Cardiac septum (tissue), 1 donor: ENCODE data around the gene ZNF2. TPM values are rescaled to one million over a fixed set of nuclear protein-coding genes. Genes with fewer than 3 reads are reported as not detected.
"Not testable (repeated sequence)": the region's sequence is repeated elsewhere in the genome, so short reads cannot be mapped to it uniquely, and the experiment has no call there.

Experiments used
- DNase-seq: peaks from one replicate; pipeline ENCODE4 v3.0.0-alpha.2; 2020; ENCODE audit warnings: low spot score
- intact Hi-C: fragments of 100-400 bp; cut with DNase I; formaldehyde crosslinking; loops from one replicate; pipeline ENCODE4 v1.14.0; 2022
- total RNA-seq: library from RNA; stranded (reverse); fragmentation: NEBNext Ultra II Directional; extraction: Animal tissue kit (Norgen Biotek cat#: 25700); gene quantifications from one replicate; pipeline ENCODE4 v1.2.1, GENCODE V29; 2021
- donor health status: DM: no; HTN: no; CAD: no.

Gene ZNF2
- total RNA-seq, 1 donor from 2014 or later, result 4.1 TPM

- DNase-seq, result peak; percentile 79
- intact Hi-C loops, result not testable (repeated sequence)
These were observed 27.3 kb downstream of the ZNF2 start for GRCh38 chr2:95192956-95193355.

- intact Hi-C loops, result no loop called here
- DNase-seq, result no peak
These were observed 38.3 kb downstream of the ZNF2 start for GRCh38 chr2:95203911-95204310.

GRCh38 chr2:95204396-95204795, 38.8 kb downstream of the ZNF2 start:
- intact Hi-C loops, result no loop called here

GRCh38 chr2:95206096-95206495, 40.5 kb downstream of the ZNF2 start:
- no peak for DNase-seq
- intact Hi-C loops, result loop anchor here (5.0 kb wide), 1 partner anchor 84 kb away; the partner anchor contains the start of gene MRPS5

More at GRCh38 chr2:95204396-95204795, 38.8 kb downstream of the ZNF2 start:
- no peak for DNase-seq

- peak; percentile 96 for DNase-seq
- intact Hi-C loops, result loop anchor here (1.0 to 5.0 kb wide), 2 partner anchors 42 to 85 kb away; partner anchors contain the start of genes MRPS5 and ZNF2
These were observed 41.7 kb downstream of the ZNF2 start, which contains the start of gene ZNF892 for GRCh38 chr2:95207111-95207961. TSS of gene ZNF892 (plus strand) at chr2:95207521. CDS start at chr2:95207816, 295 bp downstream.

GRCh38 chr2:95208106-95208505, 42.5 kb downstream of the ZNF2 start:
- intact Hi-C loops, result loop anchor here (5.0 kb wide), 1 partner anchor 86 kb away; the partner anchor contains the start of gene MRPS5
- DNase-seq, result no peak

GRCh38 chr2:95215018-95215612, 49.5 kb downstream of the ZNF2 start:
- DNase-seq, result no peak
- intact Hi-C loops, result no loop called here

- intact Hi-C loops, result no loop called here
- DNase-seq, result no peak
These were observed 54.8 kb downstream of the ZNF2 start for GRCh38 chr2:95220449-95220848.

GRCh38 chr2:95225658-95226057, 60.0 kb downstream of the ZNF2 start:
- intact Hi-C loops, result no loop called here
- DNase-seq, result no peak

GRCh38 chr2:95231723-95232122, 66.1 kb downstream of the ZNF2 start:
- intact Hi-C loops, result loop anchor here (2.0 kb wide), 1 partner anchor 83 kb away; no protein-coding TSS in a partner anchor
- DNase-seq, result no peak

GRCh38 chr2:95232232-95232631, 66.6 kb downstream of the ZNF2 start:
- no peak for DNase-seq
- intact Hi-C loops, result no loop called here

Other genes with a start within 250 kb of the ZNF2 start
- 8.3 TPM for gene MAL, start 140.1 kb upstream of the ZNF2 start, total RNA-seq
- 69.4 TPM for gene MRPS5, start 44.0 kb upstream of the ZNF2 start, total RNA-seq
- 14.7 TPM for gene ZNF514, start 6.0 kb upstream of the ZNF2 start, total RNA-seq
- gene ZNF892, start 41.7 kb downstream of the ZNF2 start, total RNA-seq, result 4.8 TPM
- gene PROM2, start 108.6 kb downstream of the ZNF2 start, total RNA-seq, result 0.83 TPM
- 6.5 TPM for gene KCNIP3, start 131.5 kb downstream of the ZNF2 start, total RNA-seq
- gene FAHD2A, start 236.9 kb downstream of the ZNF2 start, total RNA-seq, result 28.8 TPM